Esophagus squamous epithelium (tissue), 5 donors: ENCODE results near the gene KCNMA1. TPM values are rescaled to one million over a fixed set of nuclear protein-coding genes. Genes with fewer than 3 reads are reported as not detected.

ENCODE experiments used
- DNase-seq: peaks from one replicate; lab custom pipeline; 2025; lab: John Stamatoyannopoulos, UW
- H3K27ac ChIP-seq, 4 donors: fragments of 200-600 bp; sonication (generic); one replicate each; pipeline ENCODE4 v1.5.1; 2016 to 2019; ENCODE audit warnings: mild to moderate bottlenecking in 1 of 4
- H3K27me3 ChIP-seq, 4 donors: fragments of 200-600 bp; sonication (generic); 1 replicate in 3 of 4; 2 replicates in 1 of 4; pipeline versions ENCODE4 v1.5.1 to v1.6.0; 2017 to 2021; ENCODE audit warnings: antibody characterized with exemption in 1 of 4
- H3K36me3 ChIP-seq, 3 donors: fragments of 200-600 bp; sonication (generic); one replicate each; pipeline ENCODE4 v1.5.1; 2016 to 2019
- H3K4me1 ChIP-seq, 3 donors: fragments of 200-600 bp; sonication (generic); one replicate each; pipeline ENCODE4 v1.5.1; 2017 to 2019
- H3K4me3 ChIP-seq, 4 donors: fragments of 200-600 bp; sonication (generic); 1 replicate in 3 of 4; 2 replicates in 1 of 4; pipeline ENCODE4 v1.5.1; 2016 to 2019; ENCODE audit warnings: mild to moderate bottlenecking in 2 of 4, moderate library complexity in 1 of 4
- H3K9me3 ChIP-seq, 3 donors: fragments of 200-600 bp; sonication (generic); one replicate each; pipeline ENCODE4 v1.5.1; 2016 to 2019
- CTCF ChIP-seq, 6 experiments: fragments of 450-650 bp in 4 of 6; fragments of 200-600 bp in 2 of 6; sonication (generic) in 2 of 6; IDR thresholded peaks; one replicate each; pipeline ENCODE4 v1.5.1; 2016 to 2019; ENCODE audit warnings: antibody characterized with exemption in 6 of 6, mild to moderate bottlenecking in 4 of 6, moderate library complexity in 4 of 6
- POLR2A ChIP-seq, 4 donors: fragments of 450-650 bp; IDR thresholded peaks; one replicate each; pipeline ENCODE4 v1.6.1; 2017; ENCODE audit warnings: antibody characterized with exemption in 4 of 4, mild to moderate bottlenecking in 4 of 4, moderate library complexity in 3 of 4
- WGBS, 2 donors: methylation state at CpG; one replicate each; pipeline ENCODE4 v1.1.5; 2018; 5-methylcytosine and 5-hydroxymethylcytosine counted together
- intact Hi-C: fragments of 100-400 bp; cut with DNase I; formaldehyde crosslinking; loops from one replicate; pipeline ENCODE4 v1.15.0; 2022
- total RNA-seq, 4 donors: library from RNA; depleted of rRNA; stranded (reverse); fragments of >200 nt; gene quantifications; one replicate each; pipeline ENCODE4 v1.1.0, GENCODE V29; 2016
- donor health status: DM: yes; HTN: yes; CAD: no.

KCNMA1 gene
- total RNA-seq, 4 donors from 2014 or later, result 7.5 to 74.2 (median 18.0) TPM

DNA sequence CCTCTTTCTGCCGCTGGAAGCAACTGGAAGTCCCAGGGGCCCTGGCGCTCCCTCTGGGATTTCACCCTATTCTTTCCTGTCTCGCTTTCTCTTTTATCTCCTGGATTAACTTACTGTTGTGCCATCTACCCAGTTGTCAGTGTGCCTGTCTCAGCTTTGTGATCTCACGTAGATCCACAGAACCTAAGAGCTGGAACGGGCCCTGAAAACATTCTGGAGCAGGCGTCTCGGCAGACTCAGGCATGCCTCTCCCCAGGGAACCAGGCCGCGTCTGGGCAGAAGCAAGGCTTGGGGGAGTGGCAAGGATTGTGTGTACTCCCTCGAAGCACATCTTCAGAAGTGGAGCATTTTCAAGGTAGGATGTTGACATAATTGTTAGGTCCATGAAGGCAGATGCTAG, 87.2 kb downstream of the KCNMA1 start:
- Histone ChIP-seq H3K9me3 (no peaks in the 10 kb centered on the region), H3K27ac (peak overlapping the region in 2 of 4 donors; percentile 3 to 62), H3K4me1 (peaks cover 0 to 50% (median 12%) of the 10 kb centered on the region in 3 donors), H3K4me3 (no peak overlapping the region), H3K27me3 (no peaks in the 10 kb centered on the region), H3K36me3 (no peaks in the 10 kb centered on the region)
- WGBS, 2 donors, result 31 to 52% methylated on average over 3 to 5 of the region's 10 CpGs
- TF ChIP-seq CTCF (IDR thresholded peaks at IDR 0.05), result no peak
- TF ChIP-seq POLR2A (IDR thresholded peaks at IDR 0.05), result no peak
- no peak for DNase-seq
- intact Hi-C loops, result no loop called here

GRCh38 chr10:77548671-77549070, 88.9 kb downstream of the KCNMA1 start:
- TF ChIP-seq CTCF (IDR thresholded peaks at IDR 0.05) (no peak), POLR2A (IDR thresholded peaks at IDR 0.05) (no peak)
- 82 to 83% methylated on average over 1 of the region's 1 CpG for WGBS, 2 donors
- intact Hi-C loops, result no loop called here

GRCh38 chr10:77548157-77548556, 89.5 kb downstream of the KCNMA1 start:
- Histone ChIP-seq H3K4me1 (peaks cover 0 to 28% (median 5%) of the 10 kb centered on the region in 3 donors), H3K27ac (no peak overlapping the region), H3K9me3 (no peaks in the 10 kb centered on the region), H3K27me3 (no peaks in the 10 kb centered on the region), H3K36me3 (no peaks in the 10 kb centered on the region), H3K4me3 (no peak overlapping the region)
- intact Hi-C loops, result no loop called here
- TF ChIP-seq POLR2A (IDR thresholded peaks at IDR 0.05) (no peak), CTCF (IDR thresholded peaks at IDR 0.05) (no peak)
- 90 to 100% methylated on average over 1 to 2 of the region's 3 CpGs for WGBS, 2 donors
- DNase-seq, result no peak

More at GRCh38 chr10:77548671-77549070, 88.9 kb downstream of the KCNMA1 start:
- H3K36me3 ChIP-seq, result no peaks in the 10 kb centered on the region
- no peak for DNase-seq
- H3K27ac ChIP-seq, result no peak overlapping the region
- no peak overlapping the region for H3K4me3 ChIP-seq
- no peaks in the 10 kb centered on the region for H3K27me3 ChIP-seq
- no peaks in the 10 kb centered on the region for H3K9me3 ChIP-seq
- H3K4me1 ChIP-seq, result peaks cover 0 to 33% (median 6%) of the 10 kb centered on the region in 3 donors

GRCh38 chr10:77547307-77548050, 90.1 kb downstream of the KCNMA1 start:
- peaks cover 0 to 28% (median 5%) of the 10 kb centered on the region in 3 donors for H3K4me1 ChIP-seq
- no peak for DNase-seq
- H3K4me3 ChIP-seq, result no peak overlapping the region
- no peaks in the 10 kb centered on the region for H3K36me3 ChIP-seq
- TF ChIP-seq CTCF (IDR thresholded peaks at IDR 0.05) (no peak), POLR2A (IDR thresholded peaks at IDR 0.05) (no peak)
- 74 to 83% methylated on average over 5 of the region's 5 CpGs for WGBS, 2 donors
- H3K27me3 ChIP-seq, result no peaks in the 10 kb centered on the region
- intact Hi-C loops, result no loop called here
- H3K27ac ChIP-seq, result no peak overlapping the region
- no peaks in the 10 kb centered on the region for H3K9me3 ChIP-seq

GRCh38 chr10:77546042-77546441, 91.6 kb downstream of the KCNMA1 start:
- no peak for DNase-seq
- Histone ChIP-seq H3K9me3 (no peaks in the 10 kb centered on the region), H3K4me3 (no peak overlapping the region), H3K4me1 (peaks cover 0 to 23% (median 5%) of the 10 kb centered on the region in 3 donors), H3K27ac (no peak overlapping the region), H3K27me3 (no peaks in the 10 kb centered on the region), H3K36me3 (no peaks in the 10 kb centered on the region)
- intact Hi-C loops, result no loop called here
- TF ChIP-seq CTCF (IDR thresholded peaks at IDR 0.05) (no peak), POLR2A (IDR thresholded peaks at IDR 0.05) (no peak)
- no CpG with 5 or more reads among the region's 1 CpG for WGBS, 2 donors
